T47D (cell line): ENCODE measurements around the gene CSNK1D.
"Not testable (repeated sequence)": the region's sequence is repeated elsewhere in the genome, so short reads cannot be mapped to it uniquely, and the experiment has no call there.

ENCODE experiments used
- DNase-seq, 2 experiments: peaks; one replicate each; pipeline versions ENCODE4 v3.0.0 to v3.0.0-alpha.2; 2011 to 2012; ENCODE audit warnings: low read depth in 1 of 2, low spot score in 1 of 2
- JUND ChIP-seq: IDR thresholded peaks from 2 replicates; pipeline ENCODE4 v1.6.1; 2012; ENCODE audit warnings: low read depth
- in situ Hi-C: cut with HindIII; loops from 2 replicates; pipeline ENCODE4 v1.10.0; 2016; ENCODE audit warnings: low sequenced_read_pairs, low pct_unique_long_range_greater_than_20kb

The CSNK1D gene

GRCh38 chr17:82256242-82256885 is 17.1 kb downstream of the CSNK1D start:
- TF ChIP-seq JUND = no peak
- DNase-seq = no peak
- in situ Hi-C loops = no loop called here

GRCh38 chr17:82255402-82255972 is 18.0 kb downstream of the CSNK1D start:
- no peak for TF ChIP-seq JUND
- in situ Hi-C loops = no loop called here
- DNase-seq = no peak

- in situ Hi-C loops, DNase-seq: not testable (repeated sequence)
These were observed 18.8 kb downstream of the CSNK1D start for GRCh38 chr17:82254746-82255145.

GRCh38 chr17:82254096-82254495 is 19.4 kb downstream of the CSNK1D start:
- DNase-seq, in situ Hi-C loops: not testable (repeated sequence)

GRCh38 chr17:82253179-82253544 is 20.3 kb downstream of the CSNK1D start:
- in situ Hi-C loops = no loop called here
- no peak for DNase-seq
- no peak for TF ChIP-seq JUND

GRCh38 chr17:82252511-82253178 is 20.9 kb downstream of the CSNK1D start:
- no peak for TF ChIP-seq JUND
- in situ Hi-C loops = no loop called here
- DNase-seq = no peak

GRCh38 chr17:82250868-82251500 is 22.5 kb downstream of the CSNK1D start:
- in situ Hi-C loops = no loop called here
- DNase-seq = no peak
- no peak for TF ChIP-seq JUND

- no peak for DNase-seq
- in situ Hi-C loops = no loop called here
- TF ChIP-seq JUND = no peak
These were observed 23.5 kb downstream of the CSNK1D start for GRCh38 chr17:82249896-82250581.

GRCh38 chr17:82248815-82249674 is 24.5 kb downstream of the CSNK1D start:
- DNase-seq = no peak
- no peak for TF ChIP-seq JUND
- in situ Hi-C loops = no loop called here

- TF ChIP-seq JUND = no peak
- in situ Hi-C loops = no loop called here
- no peak for DNase-seq
These were observed 25.4 kb downstream of the CSNK1D start for GRCh38 chr17:82247856-82248671.

- DNase-seq = no peak
- in situ Hi-C loops = no loop called here
- TF ChIP-seq JUND = no peak
These were observed 26.2 kb downstream of the CSNK1D start for GRCh38 chr17:82247182-82247823.
